ENCODE results near the gene ERCC2. TPM values are rescaled to one million over a fixed set of nuclear protein-coding genes. Genes with fewer than 3 reads are reported as not detected.

Gene ERCC2
- total RNA-seq, 4 donors from 2014 or later: 1.8 to 16.6 (median 10.5) TPM

DNA sequence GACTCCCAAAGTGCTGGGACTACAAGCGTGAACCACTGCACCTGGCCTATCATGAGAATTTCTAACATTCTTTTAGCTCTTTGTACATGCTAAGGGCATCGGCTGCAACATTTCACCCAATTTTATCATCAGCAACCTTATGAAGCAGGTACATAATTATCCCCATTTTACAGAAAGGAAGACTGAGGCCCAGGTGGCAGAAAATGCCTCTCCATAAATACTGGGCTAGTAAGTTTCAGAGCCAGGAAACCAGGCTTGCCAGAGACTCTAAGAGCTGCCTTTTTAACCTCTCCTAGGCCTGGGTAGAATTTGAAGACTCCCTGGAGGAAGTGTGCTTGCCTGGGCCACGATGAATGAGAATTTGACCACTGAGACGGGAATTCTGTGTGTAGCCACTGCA lies 2.2 kb downstream of the ERCC2 start:
- no peak for TF ChIP-seq POLR2A (IDR thresholded peaks at IDR 0.05)
- TF ChIP-seq, protein P1, sequence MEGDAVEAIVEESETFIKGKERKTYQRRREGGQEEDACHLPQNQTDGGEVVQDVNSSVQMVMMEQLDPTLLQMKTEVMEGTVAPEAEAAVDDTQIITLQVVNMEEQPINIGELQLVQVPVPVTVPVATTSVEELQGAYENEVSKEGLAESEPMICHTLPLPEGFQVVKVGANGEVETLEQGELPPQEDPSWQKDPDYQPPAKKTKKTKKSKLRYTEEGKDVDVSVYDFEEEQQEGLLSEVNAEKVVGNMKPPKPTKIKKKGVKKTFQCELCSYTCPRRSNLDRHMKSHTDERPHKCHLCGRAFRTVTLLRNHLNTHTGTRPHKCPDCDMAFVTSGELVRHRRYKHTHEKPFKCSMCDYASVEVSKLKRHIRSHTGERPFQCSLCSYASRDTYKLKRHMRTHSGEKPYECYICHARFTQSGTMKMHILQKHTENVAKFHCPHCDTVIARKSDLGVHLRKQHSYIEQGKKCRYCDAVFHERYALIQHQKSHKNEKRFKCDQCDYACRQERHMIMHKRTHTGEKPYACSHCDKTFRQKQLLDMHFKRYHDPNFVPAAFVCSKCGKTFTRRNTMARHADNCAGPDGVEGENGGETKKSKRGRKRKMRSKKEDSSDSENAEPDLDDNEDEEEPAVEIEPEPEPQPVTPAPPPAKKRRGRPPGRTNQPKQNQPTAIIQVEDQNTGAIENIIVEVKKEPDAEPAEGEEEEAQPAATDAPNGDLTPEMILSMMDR (IDR thresholded peaks at IDR 0.05): no peak
- Histone ChIP-seq H3K4me1 (peaks cover 0 to 6% of the 10 kb centered on the region in 2 donors), H3K36me3 (no peaks in the 10 kb centered on the region), H3K27ac (no peak overlapping the region), H3K4me3 (no peak overlapping the region), H3K9me3 (no peaks in the 10 kb centered on the region), H3K27me3 (no peaks in the 10 kb centered on the region)
- intact Hi-C loops (cut with DNase I; ENCODE audit: low total_unique reads): no loop called here
- DNase-seq: no peak

DNA sequence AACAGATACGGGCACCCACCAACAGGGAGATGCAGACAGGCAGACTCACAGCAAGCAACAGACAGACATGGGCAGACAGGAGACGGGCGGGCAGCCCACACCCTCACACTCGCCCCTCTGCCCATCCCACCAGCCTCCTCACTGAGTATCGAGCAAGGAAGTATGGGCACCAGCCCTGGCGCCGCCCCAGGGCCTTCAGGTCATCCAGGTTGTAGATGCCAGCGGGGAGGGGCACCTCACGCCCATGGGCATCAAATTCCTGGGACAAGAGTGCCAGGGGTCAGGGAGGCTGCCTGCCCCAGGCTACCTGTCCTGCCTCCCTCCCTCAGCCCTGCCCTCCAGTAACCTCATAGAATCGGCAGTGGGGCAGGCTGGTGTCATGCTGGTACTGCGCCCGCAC lies 5.7 kb downstream of the ERCC2 start:
- no peak for DNase-seq
- intact Hi-C loops (cut with DNase I; ENCODE audit: low total_unique reads): no loop called here
- TF ChIP-seq, protein P1 (IDR thresholded peaks at IDR 0.05): no peak
- no peak for TF ChIP-seq POLR2A (IDR thresholded peaks at IDR 0.05)
- Histone ChIP-seq H3K4me3 (no peak overlapping the region), H3K27ac (no peak overlapping the region), H3K36me3 (no peaks in the 10 kb centered on the region), H3K9me3 (no peaks in the 10 kb centered on the region), H3K27me3 (no peaks in the 10 kb centered on the region), H3K4me1 (peaks cover 0 to 3% of the 10 kb centered on the region in 2 donors)

DNA sequence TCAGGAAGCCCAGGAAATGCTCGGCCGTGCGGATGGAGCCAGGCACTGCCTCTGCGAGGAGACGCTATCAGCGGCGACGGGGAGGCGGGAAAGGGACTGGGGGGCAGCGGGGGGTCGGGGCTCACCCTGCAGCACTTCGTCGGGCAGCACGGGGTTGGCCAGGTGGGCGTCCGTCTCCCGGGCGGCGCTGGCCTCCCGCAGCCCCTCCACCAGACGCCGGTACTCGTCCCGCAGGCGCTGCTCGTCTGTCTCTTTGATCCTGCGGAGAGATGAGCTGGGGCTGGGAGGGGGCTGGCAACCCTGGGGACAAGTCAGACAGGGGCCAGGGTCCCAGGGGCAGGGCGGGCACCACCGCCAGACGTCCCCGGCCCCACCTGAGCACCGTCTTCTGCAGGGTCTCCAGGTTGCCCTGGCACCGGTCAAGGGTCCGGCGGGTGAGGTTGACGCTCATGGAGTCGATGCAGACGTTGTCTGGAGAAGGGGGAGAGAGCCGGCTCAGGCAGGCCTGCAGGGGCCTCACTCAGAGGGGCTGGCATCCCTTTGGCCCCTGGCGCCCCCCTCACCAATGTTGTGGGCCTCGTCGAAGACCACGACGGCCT lies 6.4 kb downstream of the ERCC2 start:
- TF ChIP-seq POLR2A (IDR thresholded peaks at IDR 0.05): no peak
- TF ChIP-seq, protein P1 (IDR thresholded peaks at IDR 0.05): no peak
- Histone ChIP-seq H3K36me3 (no peaks in the 10 kb centered on the region), H3K9me3 (no peaks in the 10 kb centered on the region), H3K4me1 (no peaks in the 10 kb centered on the region), H3K4me3 (no peak overlapping the region), H3K27ac (no peak overlapping the region), H3K27me3 (no peaks in the 10 kb centered on the region)
- intact Hi-C loops (cut with DNase I; ENCODE audit: low total_unique reads): no loop called here
- DNase-seq: no peak

DNA sequence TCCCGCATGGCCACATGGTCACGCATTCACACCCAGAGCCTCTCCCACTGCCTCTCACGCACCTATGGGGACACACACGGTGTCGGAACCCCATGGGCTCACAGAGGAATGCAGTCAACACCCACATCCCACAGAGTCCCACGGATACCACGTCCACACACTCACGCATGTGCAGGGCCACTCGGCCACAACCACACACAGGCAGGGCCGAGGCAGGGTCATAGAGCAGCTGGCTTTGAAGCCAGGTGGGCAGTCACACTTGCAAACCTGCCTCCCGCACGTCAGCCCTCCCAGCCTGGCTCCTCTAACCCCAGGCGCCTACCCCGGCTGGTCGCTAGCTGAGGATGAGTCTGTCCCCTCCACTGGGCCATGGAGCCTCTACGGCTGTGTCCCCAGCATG lies 8.1 kb downstream of the ERCC2 start:
- Histone ChIP-seq H3K4me1 (no peaks in the 10 kb centered on the region), H3K36me3 (no peaks in the 10 kb centered on the region), H3K27ac (no peak overlapping the region), H3K4me3 (no peak overlapping the region), H3K27me3 (no peaks in the 10 kb centered on the region), H3K9me3 (no peaks in the 10 kb centered on the region)
- intact Hi-C loops (cut with DNase I; ENCODE audit: low total_unique reads): no loop called here
- TF ChIP-seq POLR2A (IDR thresholded peaks at IDR 0.05): no peak
- TF ChIP-seq, protein P1 (IDR thresholded peaks at IDR 0.05): no peak
- DNase-seq: no peak

DNA sequence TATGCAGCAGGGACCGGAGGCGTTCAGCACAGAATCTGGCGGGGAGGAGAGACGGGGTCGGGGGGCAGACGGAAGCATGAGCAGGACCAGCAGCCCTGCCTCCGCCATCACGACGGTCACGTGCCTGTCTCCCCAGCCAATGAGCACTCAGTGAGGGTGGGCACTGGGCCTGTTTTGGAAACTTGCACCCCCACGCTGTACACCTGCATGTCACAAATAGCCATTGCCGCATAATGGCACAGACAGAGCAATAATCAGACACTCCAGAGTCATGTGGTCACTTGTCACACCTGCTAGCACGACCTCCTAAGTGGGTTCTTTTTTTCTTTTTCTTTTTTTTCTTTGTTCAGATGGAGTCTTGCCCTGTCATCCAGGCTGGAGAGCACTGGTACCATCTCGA lies 8.8 kb downstream of the ERCC2 start:
- no peaks in the 10 kb centered on the region for H3K36me3 ChIP-seq

More for the DNA sequence above, 8.8 kb downstream of the ERCC2 start:
- intact Hi-C loops (cut with DNase I; ENCODE audit: low total_unique reads): no loop called here
- Histone ChIP-seq H3K4me1 (no peaks in the 10 kb centered on the region), H3K9me3 (no peaks in the 10 kb centered on the region), H3K27me3 (no peaks in the 10 kb centered on the region), H3K4me3 (no peak overlapping the region), H3K27ac (no peak overlapping the region)
- TF ChIP-seq POLR2A (IDR thresholded peaks at IDR 0.05): no peak
- TF ChIP-seq, protein P1 (IDR thresholded peaks at IDR 0.05): no peak
- no peak for DNase-seq
